ENCODE data around the gene MGAT3. TPM values are rescaled to one million over a fixed set of nuclear protein-coding genes. Genes with fewer than 3 reads are reported as not detected.
A peak's percentile ranks its signal among the peaks of the same experiment; 100 is the strongest.

The MGAT3 gene
- total and polyA plus RNA-seq, 2 of the 13 experiments (the other 11 are each of a cell fraction or from before 2014, with no cell fraction given): 0.11 to 0.15 TPM

GRCh38 chr22:39520226-39521105 lies 63.7 kb downstream of the MGAT3 start, which contains the start of gene ATF4 (continued):
- TF ChIP-seq RERE (CRISPR knock-in tag; IDR thresholded peaks at IDR 0.05; ENCODE audit: low read depth): no peak
- 0 out of 2 replicates have a peak, but pooled peaks have one; percentile 56 for TF ChIP-seq KLF9 (CRISPR knock-in tag; IDR thresholded peaks at IDR 0.05; ENCODE audit: low read depth)
- peak; percentile 82 for TF ChIP-seq ZNF407 (CRISPR knock-in tag; IDR thresholded peaks at IDR 0.05; ENCODE audit: not compliant biosample characterization)
- TF ChIP-seq MLXIP (CRISPR knock-in tag; IDR thresholded peaks at IDR 0.05; ENCODE audit: borderline replicate concordance): 0 out of 2 replicates have a peak, but pooled peaks have one; percentile 62
- TF ChIP-seq ZFX (CRISPR knock-in tag; IDR thresholded peaks at IDR 0.05; ENCODE audit: low read depth): no peak
- TF ChIP-seq ZNF264 (CRISPR knock-in tag; IDR thresholded peaks at IDR 0.05): peak; percentile 79; the same call in 1 of the 2 replicates
- peak; percentile 15 for TF ChIP-seq AGO1 (IDR thresholded peaks at IDR 0.05; ENCODE audit: low read depth, low read length, poor library complexity, severe bottlenecking)
- 0 out of 2 replicates have a peak, but pooled peaks have one; percentile 35 for TF ChIP-seq KMT2B (CRISPR knock-in tag; IDR thresholded peaks at IDR 0.05)
- TF ChIP-seq ZNF121 (CRISPR knock-in tag; IDR thresholded peaks at IDR 0.05): no peak
- TF ChIP-seq DMAP1 (CRISPR knock-in tag; IDR thresholded peaks at IDR 0.05): peak; percentile 75; the same call in 1 of the 2 replicates
- TF ChIP-seq RFX5 (IDR thresholded peaks at IDR 0.05; ENCODE audit: low read depth, low read length): no peak; the same call in 1 of the 2 replicates
